Natural killer cell (primary cell): ENCODE measurements around the gene ALDH1L1. TPM values are rescaled to one million over a fixed set of nuclear protein-coding genes. Genes with fewer than 3 reads are reported as not detected.

Experiments used
- ATAC-seq, 3 donors: fragments of 150-1000 bp in 2 of 3; fragments of 200-7000 bp in 1 of 3; cut with Tn5 transposase; 1 replicate in 1 of 3; 2 replicates in 2 of 3; pipeline ENCODE4 v1.10.0; 2021; ENCODE audit warnings: mild to moderate bottlenecking in 2 of 3, moderate library complexity in 2 of 3
- DNase-seq, 2 donors: peaks; one replicate each; pipeline versions ENCODE4 v3.0.0 to v3.0.0-alpha.2; 2013 to 2021; ENCODE audit warnings: mixed read lengths in 1 of 2
- H3K27ac ChIP-seq: one replicate; pipeline ENCODE4 v1.5.1; 2013; ENCODE audit warnings: mild to moderate bottlenecking, low read length
- H3K27me3 ChIP-seq: one replicate; pipeline ENCODE4 v1.6.1; 2013; ENCODE audit warnings: low read length; ENCODE audit not compliant: control insufficient read depth, insufficient read depth
- H3K36me3 ChIP-seq: one replicate; pipeline ENCODE4 v1.6.1; 2013; ENCODE audit warnings: low read length; ENCODE audit not compliant: control insufficient read depth, insufficient read depth
- H3K4me1 ChIP-seq: one replicate; pipeline ENCODE4 v1.6.1; 2013; ENCODE audit warnings: low read length; ENCODE audit not compliant: control insufficient read depth, insufficient read depth
- H3K4me3 ChIP-seq: one replicate; pipeline ENCODE4 v1.5.1; 2013; ENCODE audit warnings: low read length
- H3K9me3 ChIP-seq: one replicate; pipeline ENCODE4 v1.6.1; 2013; ENCODE audit warnings: low read length; ENCODE audit not compliant: control insufficient read depth, insufficient read depth
- H3K27ac Mint-ChIP-seq, 2 donors: one replicate each; pipeline ENCODE4 v1.8.0; 2022; ENCODE audit warnings: mild to moderate bottlenecking in 2 of 2, mixed read lengths in 2 of 2, moderate library complexity in 1 of 2
- H3K27me3 Mint-ChIP-seq, 2 donors: one replicate each; pipeline ENCODE4 v1.8.0; 2022; ENCODE audit warnings: low read depth in 2 of 2, mixed read lengths in 2 of 2
- H3K36me3 Mint-ChIP-seq: one replicate; pipeline ENCODE4 v1.8.0; 2022; ENCODE audit warnings: mixed read lengths
- H3K4me1 Mint-ChIP-seq, 2 donors: one replicate each; pipeline ENCODE4 v1.8.0; 2022; ENCODE audit warnings: mixed read lengths in 2 of 2
- H3K4me3 Mint-ChIP-seq: one replicate; pipeline ENCODE4 v1.8.0; 2022; ENCODE audit warnings: mild to moderate bottlenecking, moderate library complexity, mixed read lengths
- H3K9me3 Mint-ChIP-seq, 2 donors: one replicate each; pipeline ENCODE4 v1.8.0; 2022; ENCODE audit warnings: mixed read lengths in 2 of 2
- WGBS: methylation state at CpG from one replicate; pipeline ENCODE4 v1.1.7; 2013; ENCODE audit warnings: missing lambda C conversion rate; ENCODE audit not compliant: insufficient coverage; 5-methylcytosine and 5-hydroxymethylcytosine counted together
- intact Hi-C: fragments of 100-400 bp; cut with micrococcal nuclease; formaldehyde crosslinking; loops from one replicate; pipeline ENCODE4 v1.14.2; 2022
- total RNA-seq, 4 donors: library from RNA; stranded (reverse); fragments of 120-200 nt in 1 of 4; gene quantifications; one replicate each; pipeline versions ENCODE4 v1.2.3 to v1.2.4, GENCODE V29; 2013 to 2022
- TF ChIP-seq, protein P1 (sequence below): fragments of 200-600 bp; IDR thresholded peaks from one replicate; pipeline ENCODE4 v1.8.0; 2022; ENCODE audit warnings: antibody characterized with exemption

ALDH1L1 gene
- total RNA-seq, 3 donors from 2014 or later (not counting 1 experiment from before 2014, with no cell fraction given) = not detected

DNA sequence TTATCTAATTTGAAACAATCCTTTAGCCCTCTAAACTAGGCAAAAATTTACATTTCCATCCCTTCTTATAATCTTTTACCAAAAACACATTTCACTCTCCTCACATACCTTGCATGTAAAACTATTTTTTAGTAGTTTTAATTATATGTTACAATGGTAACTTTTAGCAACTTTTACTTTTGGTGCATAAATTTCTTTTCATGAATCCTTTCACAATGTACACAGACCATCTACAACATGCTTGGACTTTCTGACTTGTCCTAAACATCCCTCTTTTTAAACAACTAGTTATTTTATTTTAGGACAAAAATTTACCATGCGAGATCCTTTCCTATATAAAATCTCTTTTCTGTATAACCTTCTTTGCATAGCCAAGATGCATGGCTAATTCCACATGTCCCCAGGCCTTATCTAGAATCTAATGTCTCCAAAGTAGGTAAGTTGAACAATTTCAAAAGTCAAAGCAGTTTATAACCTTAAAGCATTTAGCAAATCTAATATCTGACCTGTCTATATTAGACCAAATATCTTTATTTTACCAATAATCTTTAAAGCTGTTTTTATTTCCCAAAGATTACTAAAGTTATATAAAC is 14.4 kb upstream of the ALDH1L1 start:
- TF ChIP-seq, protein P1, sequence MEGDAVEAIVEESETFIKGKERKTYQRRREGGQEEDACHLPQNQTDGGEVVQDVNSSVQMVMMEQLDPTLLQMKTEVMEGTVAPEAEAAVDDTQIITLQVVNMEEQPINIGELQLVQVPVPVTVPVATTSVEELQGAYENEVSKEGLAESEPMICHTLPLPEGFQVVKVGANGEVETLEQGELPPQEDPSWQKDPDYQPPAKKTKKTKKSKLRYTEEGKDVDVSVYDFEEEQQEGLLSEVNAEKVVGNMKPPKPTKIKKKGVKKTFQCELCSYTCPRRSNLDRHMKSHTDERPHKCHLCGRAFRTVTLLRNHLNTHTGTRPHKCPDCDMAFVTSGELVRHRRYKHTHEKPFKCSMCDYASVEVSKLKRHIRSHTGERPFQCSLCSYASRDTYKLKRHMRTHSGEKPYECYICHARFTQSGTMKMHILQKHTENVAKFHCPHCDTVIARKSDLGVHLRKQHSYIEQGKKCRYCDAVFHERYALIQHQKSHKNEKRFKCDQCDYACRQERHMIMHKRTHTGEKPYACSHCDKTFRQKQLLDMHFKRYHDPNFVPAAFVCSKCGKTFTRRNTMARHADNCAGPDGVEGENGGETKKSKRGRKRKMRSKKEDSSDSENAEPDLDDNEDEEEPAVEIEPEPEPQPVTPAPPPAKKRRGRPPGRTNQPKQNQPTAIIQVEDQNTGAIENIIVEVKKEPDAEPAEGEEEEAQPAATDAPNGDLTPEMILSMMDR = no peak
- 83% methylated on average over 1 of the region's 1 CpG for WGBS

DNA sequence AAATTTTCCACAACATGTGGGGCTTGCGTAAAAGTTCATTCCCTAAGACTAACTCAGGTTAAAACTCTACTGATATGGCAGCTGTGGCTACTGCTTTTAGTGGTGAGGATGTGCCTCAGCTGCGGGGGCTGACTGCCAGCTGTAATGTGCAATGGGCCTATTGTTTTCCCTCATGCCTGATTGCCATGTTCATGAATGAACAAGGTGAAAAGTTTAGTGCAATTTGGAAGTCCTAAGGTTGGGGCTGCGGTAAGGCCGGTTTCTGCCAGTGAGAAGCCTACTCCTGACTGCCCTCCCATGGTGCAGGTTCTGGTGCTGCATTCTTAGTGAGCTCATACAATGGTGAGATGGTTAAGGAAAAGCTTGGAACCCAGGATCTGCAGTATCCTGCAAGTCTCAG is 10.9 kb upstream of the ALDH1L1 start:
- Mint-ChIP-seq H3K4me1 (no peaks in the 10 kb centered on the region), H3K36me3 (no peaks in the 10 kb centered on the region), H3K9me3 (peaks cover 0 to 3% of the 10 kb centered on the region in 2 donors), H3K27ac (no peak overlapping the region), H3K4me3 (no peak overlapping the region), H3K27me3 (peaks cover 0 to 17% of the 10 kb centered on the region in 2 donors)
- ATAC-seq = no peak
- no peak overlapping the region for H3K4me3 ChIP-seq
- WGBS = 95% methylated on average over 4 of the region's 4 CpGs
- H3K36me3 ChIP-seq = no peaks in the 10 kb centered on the region
- no peaks in the 10 kb centered on the region for H3K9me3 ChIP-seq
- no peaks in the 10 kb centered on the region for H3K27me3 ChIP-seq
- intact Hi-C loops = no loop called here
- TF ChIP-seq, protein P1 = no peak
- no peak overlapping the region for H3K27ac ChIP-seq
- DNase-seq = no peak
- H3K4me1 ChIP-seq = no peaks in the 10 kb centered on the region

More for the DNA sequence above, 14.4 kb upstream of the ALDH1L1 start:
- H3K4me1 ChIP-seq = no peaks in the 10 kb centered on the region
- Mint-ChIP-seq H3K27ac (no peak overlapping the region), H3K36me3 (no peaks in the 10 kb centered on the region), H3K27me3 (peaks cover 0 to 23% of the 10 kb centered on the region in 2 donors), H3K4me3 (no peak overlapping the region), H3K9me3 (peaks cover 0 to 3% of the 10 kb centered on the region in 2 donors), H3K4me1 (no peaks in the 10 kb centered on the region)
- ATAC-seq (no peak), DNase-seq (no peak)
- intact Hi-C loops = no loop called here
- H3K36me3 ChIP-seq = no peaks in the 10 kb centered on the region
- no peaks in the 10 kb centered on the region for H3K27me3 ChIP-seq
- no peaks in the 10 kb centered on the region for H3K9me3 ChIP-seq
- H3K4me3 ChIP-seq = no peak overlapping the region
- no peak overlapping the region for H3K27ac ChIP-seq

DNA sequence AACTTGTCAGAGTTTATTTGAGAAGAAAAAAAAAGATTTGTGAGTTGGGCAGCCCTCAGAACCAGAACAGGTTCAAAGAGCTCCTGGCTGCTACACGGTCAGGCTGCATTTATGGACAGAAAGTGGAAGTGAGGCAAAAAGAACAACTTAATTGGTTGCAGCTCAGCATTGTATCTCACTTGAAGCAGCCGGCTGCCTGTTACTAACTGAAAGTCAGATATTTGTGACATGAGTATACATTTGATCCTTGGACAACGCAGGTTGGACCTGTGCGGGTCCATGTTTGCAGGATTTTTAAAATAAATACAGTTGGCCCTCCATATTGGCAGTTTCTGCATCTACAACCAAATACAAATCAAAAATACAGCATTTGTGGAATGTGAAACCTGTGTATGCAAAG is 7.5 kb upstream of the ALDH1L1 start:
- no peaks in the 10 kb centered on the region for H3K4me1 Mint-ChIP-seq
- WGBS = 95% methylated on average over 4 of the region's 4 CpGs

More for the DNA sequence above, 7.5 kb upstream of the ALDH1L1 start:
- no peak for ATAC-seq
- no peak overlapping the region for H3K4me3 Mint-ChIP-seq
- DNase-seq = no peak
- no peaks in the 10 kb centered on the region for H3K36me3 Mint-ChIP-seq
- no peaks in the 10 kb centered on the region for H3K9me3 Mint-ChIP-seq
- Histone ChIP-seq H3K36me3 (no peaks in the 10 kb centered on the region), H3K9me3 (no peaks in the 10 kb centered on the region), H3K4me3 (no peak overlapping the region), H3K27ac (no peak overlapping the region), H3K4me1 (no peaks in the 10 kb centered on the region), H3K27me3 (no peaks in the 10 kb centered on the region)
- TF ChIP-seq, protein P1 = no peak
- intact Hi-C loops = no loop called here
- no peak overlapping the region for H3K27ac Mint-ChIP-seq
- H3K27me3 Mint-ChIP-seq = peaks cover 14 to 24% of the 10 kb centered on the region in 2 donors
